SK-N-SH treated with all-trans-retinoic acid at 6 μM for 48 hours (cell line): ENCODE measurements around the gene KCNC4.

ENCODE experiments used
- ATAC-seq: fragments of 200-7000 bp; cut with Tn5 transposase; 3 replicates; pipeline ENCODE4 v1.9.1; 2020; ENCODE audit warnings: mild to moderate bottlenecking, moderate library complexity
- ARNTL ChIP-seq: fragments of 450-650 bp; formaldehyde crosslinking; IDR thresholded peaks from 2 replicates; pipeline ENCODE4 v1.5.0; 2020; ENCODE audit warnings: low read depth, mild to moderate bottlenecking, moderate library complexity, borderline replicate concordance
- BACH2 ChIP-seq: fragments of 250-450 bp; sonication (Bioruptor Pico); IDR thresholded peaks from 2 replicates; pipeline ENCODE4 v1.9.0; 2021; ENCODE audit warnings: mild to moderate bottlenecking, borderline replicate concordance
- CREB5 ChIP-seq: fragments of 250-450 bp; sonication (Bioruptor Pico); IDR thresholded peaks from 2 replicates; pipeline ENCODE4 v1.5.1; 2020; ENCODE audit warnings: low read depth, mild to moderate bottlenecking, moderate library complexity
- CSDC2 ChIP-seq: fragments of 250-450 bp; sonication (Bioruptor Pico); IDR thresholded peaks from 2 replicates; pipeline ENCODE4 v1.5.0; 2020; ENCODE audit warnings: mild to moderate bottlenecking, moderate library complexity
- CSRNP3 ChIP-seq: fragments of 250-450 bp; sonication (Bioruptor Pico); IDR thresholded peaks from 2 replicates; pipeline ENCODE4 v1.5.1; 2021; ENCODE audit warnings: mild to moderate bottlenecking, moderate library complexity
- ESRRG ChIP-seq: fragments of 250-450 bp; sonication (Bioruptor Pico); IDR thresholded peaks from 2 replicates; pipeline ENCODE4 v1.6.1; 2021; ENCODE audit warnings: mild to moderate bottlenecking
- GLIS3 ChIP-seq: fragments of 250-450 bp; sonication (Bioruptor Pico); IDR thresholded peaks from 2 replicates; pipeline ENCODE4 v1.5.0; 2020; ENCODE audit warnings: mild to moderate bottlenecking, moderate library complexity
- ISL1 ChIP-seq: fragments of 250-450 bp; sonication (Bioruptor Pico); IDR thresholded peaks from 2 replicates; pipeline ENCODE4 v2.1.2; 2022; ENCODE audit warnings: mild to moderate bottlenecking, moderate library complexity
- OSR1 ChIP-seq: fragments of 250-450 bp; sonication (Bioruptor Pico); IDR thresholded peaks from 2 replicates; pipeline ENCODE4 v1.8.0; 2022; ENCODE audit warnings: moderate library complexity, mild to moderate bottlenecking, inconsistent platforms
- PATZ1 ChIP-seq: fragments of 250-450 bp; sonication (Bioruptor Pico); IDR thresholded peaks from 2 replicates; pipeline ENCODE4 v1.8.0; 2020; ENCODE audit warnings: mild to moderate bottlenecking, moderate library complexity, borderline replicate concordance
- POU6F1 ChIP-seq: fragments of 250-450 bp; sonication (Bioruptor Pico); IDR thresholded peaks from 2 replicates; pipeline ENCODE4 v1.8.0; 2021; ENCODE audit warnings: low read depth, mild to moderate bottlenecking, moderate library complexity, borderline replicate concordance
- PPARA ChIP-seq: fragments of 250-450 bp; sonication (Bioruptor Pico); IDR thresholded peaks from 2 replicates; pipeline ENCODE4 v1.5.0; 2020; ENCODE audit warnings: mild to moderate bottlenecking, borderline replicate concordance
- RARB ChIP-seq: fragments of 250-450 bp; sonication (Bioruptor Pico); IDR thresholded peaks from 2 replicates; pipeline ENCODE4 v1.8.0; 2021; ENCODE audit warnings: mild to moderate bottlenecking, moderate library complexity
- SNAI2 ChIP-seq: fragments of 250-450 bp; sonication (Bioruptor Pico); IDR thresholded peaks from 2 replicates; pipeline ENCODE4 v1.5.0; 2020; ENCODE audit warnings: mild to moderate bottlenecking, moderate library complexity
- TCF4 ChIP-seq: fragments of 250-450 bp; sonication (Bioruptor Pico); IDR thresholded peaks from 2 replicates; pipeline ENCODE4 v1.8.0; 2021; ENCODE audit warnings: mild to moderate bottlenecking, moderate library complexity, borderline replicate concordance
- TOX ChIP-seq: fragments of 250-450 bp; sonication (Bioruptor Pico); IDR thresholded peaks from 2 replicates; pipeline ENCODE4 v1.8.0; 2021; ENCODE audit warnings: mild to moderate bottlenecking, moderate library complexity, borderline replicate concordance
- TSHZ2 ChIP-seq: fragments of 250-450 bp; sonication (Bioruptor Pico); IDR thresholded peaks from 2 replicates; pipeline ENCODE4 v1.5.0; 2020; ENCODE audit warnings: mild to moderate bottlenecking, moderate library complexity
- ZC3H10 ChIP-seq: fragments of 250-450 bp; sonication (Bioruptor Pico); IDR thresholded peaks from 2 replicates; pipeline ENCODE4 v1.5.1; 2021; ENCODE audit warnings: mild to moderate bottlenecking, moderate library complexity
- ZFP3 ChIP-seq: fragments of 250-450 bp; sonication (Bioruptor Pico); IDR thresholded peaks from 2 replicates; pipeline ENCODE4 v1.5.0; 2020; ENCODE audit warnings: mild to moderate bottlenecking, moderate library complexity
- ZFP30 ChIP-seq: fragments of 450-650 bp; formaldehyde crosslinking; IDR thresholded peaks from 2 replicates; pipeline ENCODE4 v1.5.0; 2022; ENCODE audit warnings: mild to moderate bottlenecking, moderate library complexity
- ZNF565 ChIP-seq: fragments of 450-650 bp; formaldehyde crosslinking; conservative IDR thresholded peaks from 2 replicates; pipeline ENCODE4 v1.5.0; 2020; ENCODE audit warnings: low read depth, mild to moderate bottlenecking, moderate library complexity
- ZNF70 ChIP-seq: fragments of 450-650 bp; formaldehyde crosslinking; IDR thresholded peaks from 2 replicates; pipeline ENCODE4 v1.5.0; 2020; ENCODE audit warnings: mild to moderate bottlenecking, moderate library complexity
- ZNF8 ChIP-seq: fragments of 450-650 bp; formaldehyde crosslinking; IDR thresholded peaks from 2 replicates; pipeline ENCODE4 v1.5.0; 2020; ENCODE audit warnings: mild to moderate bottlenecking, moderate library complexity

KCNC4 gene

GRCh38 chr1:110208916-110209645, 1.0 kb upstream of the KCNC4 start:
- TF ChIP-seq ESRRG (CRISPR knock-in tag) (no peak), ISL1 (no peak), BACH2 (no peak), SNAI2 (no peak), ZNF8 (CRISPR knock-in tag) (no peak), ZFP3 (CRISPR knock-in tag) (no peak), TSHZ2 (no peak), ZFP30 (no peak), ARNTL (no peak), CREB5 (no peak)
- no peak for ATAC-seq

- ATAC-seq, result peak; percentile 15
- TF ChIP-seq ISL1, result no peak
- no peak for TF ChIP-seq ZFP3 (CRISPR knock-in tag)
- no peak for TF ChIP-seq CSRNP3 (CRISPR knock-in tag)
- TF ChIP-seq CREB5, result no peak
- no peak for TF ChIP-seq PATZ1 (CRISPR knock-in tag)
- TF ChIP-seq ZNF70 (CRISPR knock-in tag), result no peak
- TF ChIP-seq GLIS3 (CRISPR knock-in tag), result no peak
- TF ChIP-seq ZC3H10, result no peak
- no peak for TF ChIP-seq POU6F1 (CRISPR knock-in tag)
- no peak for TF ChIP-seq RARB (CRISPR knock-in tag)
- no peak for TF ChIP-seq SNAI2
- no peak for TF ChIP-seq BACH2
- TF ChIP-seq PPARA, result no peak
- TF ChIP-seq CSDC2 (CRISPR knock-in tag), result no peak
- TF ChIP-seq TCF4 (CRISPR knock-in tag), result no peak
- TF ChIP-seq TOX, result no peak
- no peak for TF ChIP-seq OSR1
- no peak for TF ChIP-seq ZNF565
- no peak for TF ChIP-seq ZNF8 (CRISPR knock-in tag)
- no peak for TF ChIP-seq ZFP30
Measured at GRCh38 chr1:110210604-110211495, 736 bp downstream of the KCNC4 start.
